GM18526 (cell line): ENCODE results near the gene PTPRS.

Source experiments
- POLR2A ChIP-seq: IDR thresholded peaks from 3 replicates; pipeline ENCODE4 v1.6.1; 2011; ENCODE audit not compliant: insufficient read length; ENCODE audit errors: extremely low read depth

Gene PTPRS

DNA sequence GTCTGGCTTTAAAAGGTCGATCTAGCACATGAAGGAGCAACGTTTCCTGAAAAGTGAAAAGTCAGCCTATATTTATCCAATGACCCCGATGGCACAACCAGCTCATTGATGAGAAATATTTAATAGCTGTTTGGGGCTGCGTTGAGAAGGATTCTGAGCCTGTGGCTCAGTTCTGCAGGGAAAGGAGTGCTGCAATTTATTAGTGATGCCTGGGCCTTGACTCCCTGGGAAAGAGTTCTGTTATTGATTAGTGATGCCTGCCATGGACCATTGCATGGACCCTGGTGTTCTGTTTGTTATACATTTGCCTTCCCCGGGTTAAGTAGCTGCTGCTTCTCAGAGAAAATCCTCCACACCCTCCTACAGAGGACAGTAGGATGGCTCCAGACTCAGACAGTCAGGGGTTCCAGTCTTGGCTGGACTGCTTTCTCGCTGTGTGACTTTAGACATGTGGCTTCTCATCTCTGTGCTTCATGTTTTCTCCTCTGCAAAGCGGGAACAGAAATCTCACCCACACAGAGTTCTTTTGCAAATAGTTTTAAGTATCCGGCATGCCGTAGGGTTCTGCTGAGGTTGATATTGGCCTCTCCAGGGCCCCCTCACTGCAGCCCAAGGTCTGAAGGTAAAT, 17.7 kb upstream of the PTPRS start:
- no peak for TF ChIP-seq POLR2A

DNA sequence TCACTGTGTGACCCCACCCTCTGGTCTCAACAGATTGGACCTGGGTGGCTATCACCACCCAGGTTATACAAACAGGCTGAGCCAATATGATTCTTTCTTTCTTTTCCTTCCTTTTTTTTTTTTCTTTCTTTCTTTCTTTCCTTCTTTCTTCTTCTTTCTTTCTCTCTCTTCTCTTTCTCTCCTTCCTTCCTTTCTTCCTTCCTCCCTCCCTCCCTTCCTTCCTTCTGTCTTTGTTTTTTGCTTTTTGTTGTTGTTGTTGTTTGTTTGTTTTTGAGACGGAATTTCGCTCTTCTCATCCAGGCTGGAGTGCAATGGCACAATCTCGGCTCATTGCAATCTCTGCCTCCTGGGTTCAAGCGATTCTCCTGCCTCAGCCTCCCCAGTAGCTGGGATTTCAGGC, 17.0 kb upstream of the PTPRS start:
- TF ChIP-seq POLR2A = no peak

DNA sequence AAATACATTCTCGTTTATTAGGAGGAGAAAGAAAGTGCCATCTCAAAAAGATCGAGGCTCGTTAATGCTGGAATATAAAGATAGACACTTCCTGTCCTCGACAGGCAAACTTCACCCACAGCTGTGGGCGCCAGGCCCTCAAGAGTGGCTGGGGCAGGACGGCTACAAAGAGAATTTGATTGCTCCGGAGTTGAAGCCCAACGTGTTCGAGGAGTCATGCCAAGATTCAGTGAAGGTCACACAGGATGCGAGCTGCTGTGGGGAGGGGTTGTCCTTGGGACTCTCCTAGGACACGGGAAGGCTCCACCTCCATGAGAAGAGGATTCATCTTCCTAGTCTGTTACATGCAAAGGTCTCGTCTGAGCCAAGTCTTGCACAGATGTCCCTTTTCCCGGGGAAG, 16.3 kb upstream of the PTPRS start:
- no peak for TF ChIP-seq POLR2A

DNA sequence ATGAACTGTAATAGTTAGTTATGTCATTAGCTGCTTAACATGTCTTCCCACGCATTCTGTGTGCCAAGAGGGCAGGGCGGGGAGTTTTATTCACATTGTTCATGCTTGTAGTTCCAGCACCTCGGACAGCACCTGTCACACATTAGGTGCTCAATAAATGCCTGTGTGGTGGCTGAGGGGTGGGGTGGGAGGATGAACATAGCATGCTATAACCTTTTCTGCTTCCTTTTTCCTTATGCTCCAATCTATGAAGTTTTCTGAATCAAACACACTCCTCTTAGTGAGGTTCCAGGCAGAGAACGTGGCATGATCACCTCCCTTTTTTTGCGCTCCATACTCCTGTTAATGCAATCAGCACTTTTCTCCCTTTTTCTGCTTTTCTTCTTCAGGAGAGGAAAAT, 15.8 kb upstream of the PTPRS start:
- no peak for TF ChIP-seq POLR2A

DNA sequence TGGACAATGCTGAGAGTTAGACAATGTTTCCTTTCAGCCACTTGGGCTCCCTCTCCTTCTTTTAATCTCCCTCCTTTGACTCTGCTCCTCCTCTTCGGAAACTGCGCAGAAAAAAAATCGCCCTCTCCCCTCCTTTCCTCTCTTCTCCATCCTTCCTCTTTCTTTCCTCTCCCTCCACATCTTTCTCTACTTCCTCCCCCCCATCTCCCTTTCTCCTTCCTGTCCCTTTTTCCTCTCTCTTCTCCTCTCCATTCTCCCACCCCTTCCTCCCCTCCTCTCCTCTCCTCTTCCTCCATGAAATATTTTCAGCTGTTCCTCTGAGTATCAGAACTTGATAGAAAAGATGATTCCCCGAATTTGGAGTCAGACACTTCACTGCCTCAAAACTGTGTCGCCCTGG, 15.1 kb upstream of the PTPRS start:
- no peak for TF ChIP-seq POLR2A

DNA sequence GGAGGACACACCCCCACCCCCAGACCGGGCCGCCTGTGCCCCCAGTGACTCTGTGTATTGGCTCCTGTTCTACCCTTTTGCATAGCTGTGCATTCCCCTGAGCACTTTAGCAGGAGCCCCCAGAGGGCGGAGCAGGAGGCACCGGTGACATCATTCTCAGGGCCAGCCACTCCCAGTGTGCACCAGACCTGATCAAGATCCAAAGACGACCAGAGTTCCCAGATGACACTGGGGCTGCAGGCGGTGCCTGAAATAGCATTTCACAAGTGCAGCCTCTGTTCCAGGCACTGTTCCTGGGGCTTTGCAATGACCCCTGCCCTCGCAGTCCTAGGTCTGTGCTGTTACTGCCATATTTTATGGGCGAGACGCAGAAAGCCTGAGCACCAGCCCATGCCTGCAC, 14.5 kb upstream of the PTPRS start:
- TF ChIP-seq POLR2A = no peak

DNA sequence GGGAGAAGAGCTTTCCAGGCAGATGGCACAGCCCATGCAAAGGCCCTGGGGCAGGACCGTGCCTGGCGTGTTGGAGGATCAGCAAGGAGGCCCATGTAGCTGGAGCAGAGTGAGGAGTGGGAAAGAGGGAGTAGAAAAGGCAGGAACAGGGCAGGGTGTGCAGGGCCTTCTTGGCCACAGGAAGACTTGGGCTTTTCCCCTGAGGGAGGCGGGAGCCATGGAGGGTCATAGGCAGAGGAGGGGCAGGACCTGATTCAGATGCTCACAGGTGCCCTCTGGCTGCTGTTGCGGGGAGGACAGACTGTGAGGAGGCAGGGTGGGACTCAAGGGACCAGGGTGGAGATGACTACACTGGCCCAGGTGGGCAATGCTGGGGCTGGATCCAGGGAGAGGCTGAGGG, 13.8 kb upstream of the PTPRS start:
- no peak for TF ChIP-seq POLR2A

DNA sequence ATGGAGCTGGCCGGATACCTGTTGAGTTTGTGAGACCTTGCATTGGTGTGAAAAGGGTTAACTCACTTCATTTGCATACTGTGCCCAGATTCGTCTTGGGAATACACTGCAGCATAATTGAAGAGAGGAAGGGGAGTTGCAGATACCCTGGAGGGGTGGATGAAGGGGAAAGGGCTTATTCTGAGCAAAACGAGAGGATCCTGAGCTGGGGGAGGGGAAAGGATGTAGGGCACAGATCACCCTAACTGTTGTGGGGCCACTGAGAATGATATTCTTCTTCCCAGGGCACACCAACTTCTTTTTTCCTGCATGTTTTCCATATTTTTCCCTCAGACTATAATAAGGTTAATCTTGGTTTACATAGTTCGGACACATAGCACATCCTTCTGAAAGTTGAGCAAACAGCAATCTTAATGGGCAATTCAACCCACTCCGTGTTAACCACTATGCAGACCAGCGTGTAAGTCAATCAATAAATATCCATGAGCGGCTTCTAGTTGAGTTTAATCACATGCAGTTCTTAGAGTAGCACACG, 11.7 kb upstream of the PTPRS start:
- no peak for TF ChIP-seq POLR2A

DNA sequence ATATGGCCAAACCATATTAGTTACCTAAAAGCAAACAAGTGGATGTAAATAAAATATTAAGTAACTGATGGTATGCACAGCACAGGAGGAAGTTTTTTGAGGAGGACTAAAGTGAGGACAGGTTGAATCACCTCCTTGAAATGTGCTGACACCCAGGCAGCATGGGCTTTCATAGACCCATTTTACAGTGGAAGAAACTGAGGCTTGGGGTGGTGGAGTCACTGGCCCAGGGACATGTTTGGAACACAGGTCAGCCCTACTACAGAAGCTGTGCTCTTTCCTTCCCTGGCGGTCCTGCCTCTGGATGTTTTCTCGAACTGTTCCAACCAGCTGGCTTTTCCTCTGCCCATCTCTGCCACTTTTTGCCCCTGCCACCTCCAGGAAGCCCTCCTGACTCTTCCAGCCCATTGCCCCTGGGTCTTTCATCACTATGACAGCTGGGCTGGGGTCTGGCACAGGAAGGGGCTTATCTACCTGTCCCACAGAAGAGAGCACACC, 11.2 kb upstream of the PTPRS start:
- TF ChIP-seq POLR2A = no peak

DNA sequence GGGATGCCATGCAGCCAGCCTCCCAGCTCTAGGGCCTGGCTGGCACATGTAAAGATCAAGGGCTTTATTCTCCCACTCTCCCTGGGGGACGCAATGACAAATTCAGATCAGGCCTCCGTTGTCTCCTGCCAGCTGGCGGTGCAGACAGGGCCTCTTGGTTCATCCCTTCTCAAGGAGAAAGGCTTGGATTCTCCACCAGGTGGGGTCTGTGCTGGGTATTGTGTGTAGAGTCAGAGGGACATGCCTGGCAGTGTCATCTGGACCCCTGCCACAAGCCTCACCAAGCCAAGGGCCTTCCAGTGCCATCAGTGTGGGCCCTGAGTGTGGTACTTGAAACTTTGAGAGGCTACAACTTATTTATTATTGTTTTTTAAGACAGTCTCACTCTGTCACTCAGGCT, 8.4 kb upstream of the PTPRS start:
- no peak for TF ChIP-seq POLR2A

DNA sequence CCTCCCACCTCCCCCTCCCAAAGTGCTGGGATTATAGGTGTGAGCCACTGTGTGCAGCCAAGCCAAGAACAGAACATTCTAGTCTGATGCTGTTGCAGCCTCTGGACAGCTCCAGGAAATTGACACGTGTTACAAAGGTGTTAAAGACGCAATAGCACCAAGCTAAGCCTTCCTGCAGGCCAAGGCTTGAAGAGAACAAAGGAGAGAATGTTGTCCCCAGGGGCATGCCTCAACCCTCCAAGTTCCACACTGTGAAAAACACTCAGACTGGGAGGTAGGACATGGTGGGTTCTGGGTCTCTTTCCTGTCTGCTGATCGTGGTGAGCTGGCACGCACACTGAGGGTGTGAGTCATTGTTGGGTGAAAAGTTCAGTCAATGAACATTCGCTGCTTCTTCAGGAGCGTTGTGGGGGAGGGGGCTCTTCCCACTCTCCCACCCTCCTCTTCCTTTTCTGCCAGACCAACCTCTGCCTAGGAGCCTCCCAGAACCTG, 5.3 kb upstream of the PTPRS start:
- TF ChIP-seq POLR2A = no peak

DNA sequence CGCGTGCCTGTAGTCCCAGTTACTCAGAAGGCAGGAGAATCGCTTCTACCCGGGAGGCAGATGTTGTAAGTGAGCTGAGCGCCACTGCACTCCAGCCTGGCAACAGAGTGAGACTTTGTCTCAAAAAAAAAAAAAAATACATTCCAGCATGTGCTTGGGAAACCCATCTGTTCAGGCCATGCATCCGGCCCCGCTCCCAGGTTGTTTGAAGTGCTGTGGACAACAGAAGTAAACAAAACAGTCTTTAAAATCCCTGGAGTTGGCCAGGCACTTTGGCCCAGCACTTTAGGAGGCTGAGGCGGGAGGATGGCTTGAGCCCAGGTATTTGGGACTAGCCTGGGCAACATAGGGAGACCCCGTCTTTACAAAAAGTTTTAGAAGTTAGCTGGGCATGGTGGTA, 3.2 kb upstream of the PTPRS start:
- no peak for TF ChIP-seq POLR2A

DNA sequence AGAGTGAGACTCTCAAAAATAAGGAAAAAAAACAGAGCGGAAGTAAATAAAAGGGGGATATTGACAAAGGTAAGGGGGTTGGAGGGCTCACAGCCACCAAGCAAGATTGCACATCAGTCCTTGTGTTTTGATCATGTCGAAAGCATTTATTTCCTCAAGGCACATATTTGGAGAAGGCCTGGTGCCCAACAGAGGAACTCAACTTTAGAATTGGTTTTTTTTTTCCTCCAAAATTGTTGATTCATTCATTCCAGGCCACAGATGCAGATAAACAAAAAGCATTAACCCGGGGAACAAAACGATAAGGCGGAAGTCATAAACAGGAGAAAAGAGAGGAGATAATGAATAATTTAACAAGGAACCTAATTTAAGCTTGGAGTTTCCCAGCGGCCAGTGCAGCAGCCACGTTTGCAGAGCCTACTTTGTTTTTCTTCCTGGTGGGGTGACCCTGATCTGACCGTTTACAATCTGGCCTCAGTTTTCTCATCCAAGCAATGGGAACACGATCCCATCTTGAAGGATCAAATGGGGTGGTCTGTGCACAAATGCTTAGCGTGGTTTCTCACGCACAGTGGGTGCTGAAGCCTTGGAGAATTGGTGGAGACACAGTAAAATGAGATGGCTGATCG, 2.1 kb upstream of the PTPRS start:
- no peak for TF ChIP-seq POLR2A

DNA sequence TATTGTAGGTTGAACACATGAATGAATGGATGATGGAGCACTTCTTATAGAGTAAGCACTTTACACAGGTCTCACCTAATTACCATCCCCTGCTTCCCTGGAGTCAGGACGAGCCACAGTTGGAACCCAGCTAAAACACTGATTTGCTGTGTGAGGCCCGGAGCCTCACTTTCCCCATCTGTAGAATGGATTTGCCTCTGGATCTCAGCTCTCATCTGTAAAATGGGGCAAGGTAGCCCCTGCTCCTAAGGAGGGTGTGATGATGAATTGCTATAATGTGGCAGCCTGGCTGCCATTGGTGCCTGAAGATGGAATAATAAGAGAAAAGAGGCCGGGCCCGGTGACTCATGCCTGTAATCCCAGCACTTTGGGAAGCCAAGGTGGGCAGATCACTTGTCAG, 1.4 kb upstream of the PTPRS start:
- no peak for TF ChIP-seq POLR2A

DNA sequence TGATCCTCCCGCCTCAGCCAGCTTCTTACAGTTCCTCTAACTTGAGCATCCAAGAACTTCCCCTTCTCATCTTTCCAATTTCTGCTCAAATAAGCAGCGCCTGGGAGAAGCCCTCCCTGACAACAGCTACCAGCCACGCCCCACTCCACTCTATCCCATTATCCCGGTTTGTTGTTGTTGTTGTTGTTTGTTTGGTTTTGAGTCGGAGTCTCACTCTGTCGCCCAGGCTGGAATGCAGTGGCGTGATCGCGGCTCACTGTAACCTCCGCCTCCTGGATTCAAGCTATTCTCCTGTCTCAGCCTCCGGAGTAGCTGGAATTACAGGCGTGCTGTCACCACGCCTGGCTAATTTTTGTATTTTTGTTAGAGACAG, 822 bp upstream of the PTPRS start:
- no peak for TF ChIP-seq POLR2A

DNA sequence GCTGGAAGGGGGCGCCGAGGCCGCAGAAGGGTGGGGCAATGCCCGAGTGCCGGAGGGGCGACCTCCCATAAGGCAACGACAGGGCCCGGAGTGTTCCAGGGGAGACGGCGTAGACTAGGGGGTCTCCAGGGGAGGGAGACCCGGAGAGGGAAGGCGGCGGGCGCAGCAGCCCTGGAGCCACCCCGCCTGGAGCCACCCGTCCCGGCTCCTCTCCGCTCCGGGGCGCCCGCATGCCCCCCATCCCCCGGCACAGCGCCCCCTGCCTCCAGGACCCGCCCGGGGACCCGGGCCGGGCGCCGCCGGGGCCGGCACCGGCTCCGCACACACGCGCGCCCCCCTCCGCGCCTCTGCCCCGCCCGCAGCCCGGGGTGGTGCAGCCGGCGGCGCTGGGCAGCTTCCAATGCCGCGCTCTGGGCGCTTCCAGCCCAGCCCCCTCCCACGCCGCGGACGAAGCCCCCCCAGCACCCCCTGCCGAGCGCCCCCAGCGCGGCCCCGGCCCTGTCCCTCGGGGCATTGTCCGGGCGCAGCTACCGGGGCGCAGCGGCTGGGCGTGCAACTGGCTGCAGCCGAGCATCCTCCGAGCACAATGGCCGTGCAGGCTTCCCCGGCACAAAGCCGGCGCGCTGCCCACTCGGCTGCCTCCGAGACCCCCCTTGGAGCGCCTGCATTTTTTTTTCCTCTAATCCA, 519 bp downstream of the PTPRS start:
- TF ChIP-seq POLR2A = no peak
